Activated CD4-positive, alpha-beta T cell treated with anti-CD3 and anti-CD28 coated beads for 1 hour (primary cell): Measurements from ENCODE around the gene SLC22A6.
A peak's percentile ranks its signal among the peaks of the same experiment; 100 is the strongest.

ENCODE experiments used
- DNase-seq: peaks from one replicate; pipeline ENCODE4 v3.0.0-alpha.2; 2020

The SLC22A6 gene

GRCh38 chr11:62984451-62984991, at the start of gene SLC22A6:
Gene SLC22A6, minus strand, starts transcription at chr11:62984967. Its CDS starts 277 bp downstream, at chr11:62984690.
- no peak for DNase-seq

- no peak for DNase-seq
These were observed 47.7 kb upstream of the SLC22A6 start for GRCh38 chr11:63032457-63032856.

- DNase-seq = peak; percentile 71
These were observed 39.3 kb upstream of the SLC22A6 start for GRCh38 chr11:63023841-63024648.

- no peak for DNase-seq
These were observed 38.6 kb upstream of the SLC22A6 start for GRCh38 chr11:63023222-63023814.

GRCh38 chr11:63022441-63022840, 37.7 kb upstream of the SLC22A6 start:
- no peak for DNase-seq

- no peak for DNase-seq
These were observed 36.0 kb upstream of the SLC22A6 start for GRCh38 chr11:63020671-63021291.

GRCh38 chr11:63019506-63019905, 34.7 kb upstream of the SLC22A6 start:
- DNase-seq = no peak

GRCh38 chr11:63017306-63017974, 32.7 kb upstream of the SLC22A6 start:
- no peak for DNase-seq

- no peak for DNase-seq
These were observed 30.9 kb upstream of the SLC22A6 start, which contains the start of gene SLC22A8 for GRCh38 chr11:63015521-63016215. Gene SLC22A8, minus strand, starts transcription at chr11:63015841. Its CDS starts 883 bp downstream, at chr11:63014958.

- no peak for DNase-seq
These were observed 29.8 kb upstream of the SLC22A6 start for GRCh38 chr11:63014408-63015055.

- no peak for DNase-seq
These were observed 28.1 kb upstream of the SLC22A6 start for GRCh38 chr11:63012839-63013238.

GRCh38 chr11:63012430-63012829, 27.7 kb upstream of the SLC22A6 start:
- no peak for DNase-seq

GRCh38 chr11:63010934-63011439, 26.2 kb upstream of the SLC22A6 start:
- DNase-seq = no peak

GRCh38 chr11:63007920-63008319, 23.2 kb upstream of the SLC22A6 start:
- no peak for DNase-seq

GRCh38 chr11:63001456-63001855, 16.7 kb upstream of the SLC22A6 start:
- no peak for DNase-seq

GRCh38 chr11:62999649-63000048, 14.9 kb upstream of the SLC22A6 start:
- no peak for DNase-seq

- no peak for DNase-seq
These were observed 14.4 kb upstream of the SLC22A6 start for GRCh38 chr11:62999156-62999555.

GRCh38 chr11:62996271-62996670, 11.5 kb upstream of the SLC22A6 start:
- DNase-seq = no peak

- no peak for DNase-seq
These were observed 10.0 kb upstream of the SLC22A6 start for GRCh38 chr11:62994775-62995174.

- DNase-seq = no peak
These were observed 3.5 kb upstream of the SLC22A6 start for GRCh38 chr11:62988276-62988675.

GRCh38 chr11:62985041-62985750, 429 bp upstream of the SLC22A6 start:
- DNase-seq = no peak
